Gastroesophageal sphincter (tissue), 3 donors: ENCODE measurements around the gene GSTCD.

Experiments used
- POLR2AphosphoS5 ChIP-seq: sonication (generic); formaldehyde crosslinking; IDR thresholded peaks from one replicate; pipeline ENCODE4 v1.6.1; 2017; ENCODE audit warnings: antibody characterized with exemption
- TF ChIP-seq, protein P1 (sequence below), 4 experiments: fragments of 200-600 bp in 2 of 4; fragments of 450-650 bp in 2 of 4; sonication (generic) in 1 of 4; IDR thresholded peaks; one replicate each; pipeline ENCODE4 v1.5.1; 2017 to 2019; ENCODE audit warnings: antibody characterized with exemption in 4 of 4, mild to moderate bottlenecking in 2 of 4, moderate library complexity in 2 of 4

GRCh38 chr4:105708181-105709080 is at the start of gene GSTCD, which contains the start of gene INTS12:
- TF ChIP-seq, protein P1, sequence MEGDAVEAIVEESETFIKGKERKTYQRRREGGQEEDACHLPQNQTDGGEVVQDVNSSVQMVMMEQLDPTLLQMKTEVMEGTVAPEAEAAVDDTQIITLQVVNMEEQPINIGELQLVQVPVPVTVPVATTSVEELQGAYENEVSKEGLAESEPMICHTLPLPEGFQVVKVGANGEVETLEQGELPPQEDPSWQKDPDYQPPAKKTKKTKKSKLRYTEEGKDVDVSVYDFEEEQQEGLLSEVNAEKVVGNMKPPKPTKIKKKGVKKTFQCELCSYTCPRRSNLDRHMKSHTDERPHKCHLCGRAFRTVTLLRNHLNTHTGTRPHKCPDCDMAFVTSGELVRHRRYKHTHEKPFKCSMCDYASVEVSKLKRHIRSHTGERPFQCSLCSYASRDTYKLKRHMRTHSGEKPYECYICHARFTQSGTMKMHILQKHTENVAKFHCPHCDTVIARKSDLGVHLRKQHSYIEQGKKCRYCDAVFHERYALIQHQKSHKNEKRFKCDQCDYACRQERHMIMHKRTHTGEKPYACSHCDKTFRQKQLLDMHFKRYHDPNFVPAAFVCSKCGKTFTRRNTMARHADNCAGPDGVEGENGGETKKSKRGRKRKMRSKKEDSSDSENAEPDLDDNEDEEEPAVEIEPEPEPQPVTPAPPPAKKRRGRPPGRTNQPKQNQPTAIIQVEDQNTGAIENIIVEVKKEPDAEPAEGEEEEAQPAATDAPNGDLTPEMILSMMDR (IDR thresholded peaks at IDR 0.05), result no peak
- TF ChIP-seq POLR2AphosphoS5, result peak; percentile 91
